ENCODE measurements around the gene ADAP1.

The ADAP1 gene

DNA sequence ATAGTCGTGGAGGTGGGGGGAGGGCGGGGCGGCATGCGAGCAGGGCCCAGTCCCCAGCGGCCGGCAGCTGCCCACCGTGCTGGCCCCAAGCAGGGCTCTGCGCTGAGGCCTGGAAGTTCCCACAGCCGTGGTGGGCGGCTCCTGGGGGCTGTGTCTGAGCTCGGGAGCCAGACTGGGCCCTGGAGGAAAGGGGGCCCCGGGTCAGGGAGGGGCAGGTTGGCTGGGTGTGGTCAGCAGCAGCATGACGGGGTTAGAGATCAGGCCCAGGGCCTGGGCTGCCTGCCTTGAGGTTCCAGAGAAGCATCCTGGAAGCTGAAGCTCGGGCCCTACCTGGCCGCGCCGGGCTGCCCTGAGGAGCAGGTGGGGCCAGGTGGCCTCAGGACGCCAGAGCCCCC lies 56.0 kb downstream of the ADAP1 start:
- in situ Hi-C loops (cut with MboI; ENCODE audit: low sequenced_read_pairs, unreplicated experiment): no loop called here
- DNase-seq (ENCODE audit: low spot score): no peak
- TF ChIP-seq, protein P1, sequence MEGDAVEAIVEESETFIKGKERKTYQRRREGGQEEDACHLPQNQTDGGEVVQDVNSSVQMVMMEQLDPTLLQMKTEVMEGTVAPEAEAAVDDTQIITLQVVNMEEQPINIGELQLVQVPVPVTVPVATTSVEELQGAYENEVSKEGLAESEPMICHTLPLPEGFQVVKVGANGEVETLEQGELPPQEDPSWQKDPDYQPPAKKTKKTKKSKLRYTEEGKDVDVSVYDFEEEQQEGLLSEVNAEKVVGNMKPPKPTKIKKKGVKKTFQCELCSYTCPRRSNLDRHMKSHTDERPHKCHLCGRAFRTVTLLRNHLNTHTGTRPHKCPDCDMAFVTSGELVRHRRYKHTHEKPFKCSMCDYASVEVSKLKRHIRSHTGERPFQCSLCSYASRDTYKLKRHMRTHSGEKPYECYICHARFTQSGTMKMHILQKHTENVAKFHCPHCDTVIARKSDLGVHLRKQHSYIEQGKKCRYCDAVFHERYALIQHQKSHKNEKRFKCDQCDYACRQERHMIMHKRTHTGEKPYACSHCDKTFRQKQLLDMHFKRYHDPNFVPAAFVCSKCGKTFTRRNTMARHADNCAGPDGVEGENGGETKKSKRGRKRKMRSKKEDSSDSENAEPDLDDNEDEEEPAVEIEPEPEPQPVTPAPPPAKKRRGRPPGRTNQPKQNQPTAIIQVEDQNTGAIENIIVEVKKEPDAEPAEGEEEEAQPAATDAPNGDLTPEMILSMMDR (IDR thresholded peaks at IDR 0.05; ENCODE audit: borderline replicate concordance, control extremely low read depth, extremely low read depth, insufficient read depth, missing control alignments): no peak

GRCh38 chr7:897771-898376 lies 56.6 kb downstream of the ADAP1 start:
- in situ Hi-C loops (cut with MboI; ENCODE audit: low sequenced_read_pairs, unreplicated experiment): no loop called here

GRCh38 chr7:897086-897485 lies 57.4 kb downstream of the ADAP1 start:
- TF ChIP-seq, protein P1 (IDR thresholded peaks at IDR 0.05; ENCODE audit: borderline replicate concordance, control extremely low read depth, extremely low read depth, insufficient read depth, missing control alignments): no peak
- in situ Hi-C loops (cut with MboI; ENCODE audit: low sequenced_read_pairs, unreplicated experiment): no loop called here
- no peak for DNase-seq (ENCODE audit: low spot score)

More at GRCh38 chr7:897771-898376, 56.6 kb downstream of the ADAP1 start:
- DNase-seq (ENCODE audit: low spot score): no peak
- TF ChIP-seq, protein P1 (IDR thresholded peaks at IDR 0.05; ENCODE audit: borderline replicate concordance, control extremely low read depth, extremely low read depth, insufficient read depth, missing control alignments): no peak

- no peak for DNase-seq (ENCODE audit: low spot score)
- TF ChIP-seq, protein P1 (IDR thresholded peaks at IDR 0.05; ENCODE audit: borderline replicate concordance, control extremely low read depth, extremely low read depth, insufficient read depth, missing control alignments): no peak
- in situ Hi-C loops (cut with MboI; ENCODE audit: low sequenced_read_pairs, unreplicated experiment): no loop called here
Measured at GRCh38 chr7:896346-897075, 58.0 kb downstream of the ADAP1 start.

DNA sequence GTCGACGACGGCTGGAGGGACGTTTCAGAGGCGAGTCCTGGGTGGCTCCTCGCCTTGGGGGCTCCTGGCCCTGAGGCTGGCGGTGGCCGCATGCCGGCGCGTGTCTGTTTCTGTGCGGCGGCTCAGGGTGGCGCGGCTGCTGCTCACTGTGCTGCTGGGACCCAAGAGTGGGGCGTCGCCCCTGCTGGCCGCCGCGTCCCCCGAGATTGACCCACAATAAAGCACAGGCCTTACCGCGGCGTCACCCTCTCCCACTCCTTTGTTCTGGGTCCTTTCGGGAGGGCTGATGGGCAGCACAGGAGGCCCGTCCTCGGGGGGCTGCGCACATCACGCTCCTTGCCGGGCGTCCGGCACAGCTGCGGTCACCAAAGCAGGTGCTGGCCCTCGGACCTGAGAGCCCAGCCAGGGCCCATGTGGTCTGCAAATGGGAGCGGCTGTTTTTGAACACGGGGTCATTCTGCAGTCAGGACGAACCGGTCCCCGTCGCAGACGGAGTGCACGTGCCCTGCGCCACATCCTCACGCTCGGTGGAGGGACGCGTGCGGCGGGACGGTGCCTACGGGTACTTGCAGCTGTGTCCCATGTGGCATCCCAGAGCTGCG lies 58.9 kb downstream of the ADAP1 start:
- no peak for DNase-seq (ENCODE audit: low spot score)
- in situ Hi-C loops (cut with MboI; ENCODE audit: low sequenced_read_pairs, unreplicated experiment): no loop called here
- TF ChIP-seq, protein P1 (IDR thresholded peaks at IDR 0.05; ENCODE audit: borderline replicate concordance, control extremely low read depth, extremely low read depth, insufficient read depth, missing control alignments): no peak

- in situ Hi-C loops (cut with MboI; ENCODE audit: low sequenced_read_pairs, unreplicated experiment): no loop called here
- TF ChIP-seq, protein P1 (IDR thresholded peaks at IDR 0.05; ENCODE audit: borderline replicate concordance, control extremely low read depth, extremely low read depth, insufficient read depth, missing control alignments): no peak
- DNase-seq (ENCODE audit: low spot score): no peak
Measured at GRCh38 chr7:894927-895450, 59.5 kb downstream of the ADAP1 start.
